Stimulated activated CD8-positive, alpha-beta memory T cell treated with anti-CD3 and anti-CD28 coated beads, Interleukin-15, amount 100 ng/mL, for 48 hours (primary cell): ENCODE results near the gene KIRREL3.

Experiments
- DNase-seq, 2 donors: peaks; one replicate each; pipeline ENCODE4 v3.0.0-alpha.2; 2020; ENCODE audit warnings: low read depth in 2 of 2

KIRREL3 gene

GRCh38 chr11:126578426-126578825, 422.1 kb downstream of the KIRREL3 start:
- no peak for DNase-seq

- DNase-seq, result no peak
Observed at GRCh38 chr11:126578021-126578420, 422.5 kb downstream of the KIRREL3 start.

- DNase-seq, result no peak
Observed at GRCh38 chr11:126575849-126576248, 424.7 kb downstream of the KIRREL3 start.

- DNase-seq, result no peak
Observed at GRCh38 chr11:126573325-126573978, 427.1 kb downstream of the KIRREL3 start.

- DNase-seq, result no peak
Observed at GRCh38 chr11:126570489-126570888, 430.1 kb downstream of the KIRREL3 start.

GRCh38 chr11:126567419-126567818, 433.2 kb downstream of the KIRREL3 start:
- no peak for DNase-seq

GRCh38 chr11:126564566-126564965, 436.0 kb downstream of the KIRREL3 start:
- DNase-seq, result no peak

GRCh38 chr11:126561327-126561893, 439.2 kb downstream of the KIRREL3 start:
- no peak for DNase-seq

- DNase-seq, result no peak
Observed at GRCh38 chr11:126560221-126560620, 440.3 kb downstream of the KIRREL3 start.

- DNase-seq, result no peak
Observed at GRCh38 chr11:126548581-126549550, 451.7 kb downstream of the KIRREL3 start.

GRCh38 chr11:126547691-126548090, 452.9 kb downstream of the KIRREL3 start:
- DNase-seq, result no peak

- no peak for DNase-seq
Observed at GRCh38 chr11:126547161-126547560, 453.4 kb downstream of the KIRREL3 start.

GRCh38 chr11:126546694-126547093, 453.9 kb downstream of the KIRREL3 start:
- no peak for DNase-seq

GRCh38 chr11:126546191-126546590, 454.4 kb downstream of the KIRREL3 start:
- DNase-seq, result no peak

GRCh38 chr11:126545057-126545555, 455.5 kb downstream of the KIRREL3 start:
- DNase-seq, result no peak

GRCh38 chr11:126544108-126545056, 456.2 kb downstream of the KIRREL3 start:
- no peak for DNase-seq

- DNase-seq, result no peak
Observed at GRCh38 chr11:126543691-126544090, 456.9 kb downstream of the KIRREL3 start.

- no peak for DNase-seq
Observed at GRCh38 chr11:126542334-126543015, 458.1 kb downstream of the KIRREL3 start.

GRCh38 chr11:126538071-126538470, 462.5 kb downstream of the KIRREL3 start:
- no peak for DNase-seq

GRCh38 chr11:126537492-126537891, 463.1 kb downstream of the KIRREL3 start:
- DNase-seq, result no peak
